KMS-11 (cell line): ENCODE results near the gene SLC5A2.

Source experiments
- H2AFZ ChIP-seq: fragments of 200-600 bp; sonication (generic); 2 replicates; pipeline ENCODE4 v1.6.1; 2016; ENCODE audit warnings: antibody characterized with exemption, mixed run types, low read depth
- H3K27ac ChIP-seq: fragments of 200-600 bp; sonication (generic); 2 replicates; pipeline ENCODE4 v1.6.1; 2016; ENCODE audit warnings: mild to moderate bottlenecking, mixed run types
- H3K27me3 ChIP-seq: fragments of 200-600 bp; sonication (generic); 2 replicates; pipeline ENCODE4 v1.6.1; 2017; ENCODE audit warnings: mild to moderate bottlenecking, low read depth, mixed run types, moderate library complexity; ENCODE audit not compliant: insufficient read depth
- H3K36me3 ChIP-seq: fragments of 200-600 bp; sonication (generic); 2 replicates; pipeline ENCODE4 v1.6.1; 2017; ENCODE audit warnings: mild to moderate bottlenecking, mixed run types; ENCODE audit not compliant: insufficient read depth
- H3K4me1 ChIP-seq: fragments of 200-600 bp; sonication (generic); 2 replicates; pipeline ENCODE4 v1.6.1; 2016; ENCODE audit warnings: mild to moderate bottlenecking, low read depth, mixed run types; ENCODE audit not compliant: poor library complexity, severe bottlenecking
- H3K4me2 ChIP-seq: fragments of 200-600 bp; sonication (generic); 2 replicates; pipeline ENCODE4 v1.7.0; 2016; ENCODE audit warnings: mild to moderate bottlenecking, mixed run types
- H3K4me3 ChIP-seq: fragments of 200-600 bp; sonication (generic); IDR thresholded peaks from 2 replicates; pipeline ENCODE4 v1.6.1; 2017; ENCODE audit warnings: low read depth, low read length, mixed read lengths; ENCODE audit not compliant: insufficient read depth
- H3K79me2 ChIP-seq: fragments of 200-600 bp; sonication (generic); 2 replicates; pipeline ENCODE4 v1.6.1; 2016; ENCODE audit warnings: low read depth, mixed run types; ENCODE audit not compliant: insufficient read depth
- H3K9ac ChIP-seq: fragments of 200-600 bp; sonication (generic); 2 replicates; pipeline ENCODE4 v1.6.1; 2016; ENCODE audit warnings: mild to moderate bottlenecking, mixed run types
- H4K20me1 ChIP-seq: fragments of 200-600 bp; sonication (generic); 2 replicates; pipeline ENCODE4 v1.6.1; 2016; ENCODE audit warnings: mild to moderate bottlenecking, mixed run types; ENCODE audit not compliant: insufficient read depth
- CTCF ChIP-seq: fragments of 200-600 bp; sonication (generic); conservative IDR thresholded peaks from 2 replicates; pipeline ENCODE4 v1.6.1; 2017; ENCODE audit warnings: low read depth, mild to moderate bottlenecking, antibody characterized with exemption, low read length, moderate library complexity, mixed read lengths

SLC5A2 gene

GRCh38 chr16:31456988-31457360, 25.9 kb upstream of the SLC5A2 start:
- TF ChIP-seq CTCF: no peak
- Histone ChIP-seq H3K4me3 (no peak overlapping the region), H3K9ac (no peak overlapping the region), H4K20me1 (no peaks in the 10 kb centered on the region), H3K36me3 (no peaks in the 10 kb centered on the region), H3K27ac (no peak overlapping the region; the same call in 1 of the 2 replicates), H2AFZ (no peak overlapping the region), H3K27me3 (no peaks in the 10 kb centered on the region), H3K4me2 (peak overlapping the region; percentile 86; the same call in 1 of the 2 replicates), H3K79me2 (peaks cover 40% of the 10 kb centered on the region), H3K4me1 (peaks cover 24% of the 10 kb centered on the region)

GRCh38 chr16:31458073-31458843, 24.7 kb upstream of the SLC5A2 start:
- peaks cover 24% of the 10 kb centered on the region for H3K4me1 ChIP-seq
- H3K9ac ChIP-seq: peak overlapping the region; percentile 90
- H3K4me2 ChIP-seq: peak overlapping the region; percentile 86
- no peaks in the 10 kb centered on the region for H3K36me3 ChIP-seq
- H2AFZ ChIP-seq: peak overlapping the region; percentile 45
- H4K20me1 ChIP-seq: no peaks in the 10 kb centered on the region
- TF ChIP-seq CTCF: no peak; the same call in 1 of the 2 replicates
- no peak overlapping the region for H3K4me3 ChIP-seq
- peaks cover 40% of the 10 kb centered on the region for H3K79me2 ChIP-seq
- no peaks in the 10 kb centered on the region for H3K27me3 ChIP-seq
- H3K27ac ChIP-seq: peak overlapping the region; percentile 90

GRCh38 chr16:31458844-31459686, 23.9 kb upstream of the SLC5A2 start, which contains the start of gene ARMC5:
TSS of gene ARMC5 (plus strand) at chr16:31459501. CDS start at chr16:31459525, 24 bp downstream.
- Histone ChIP-seq H3K4me1 (peaks cover 24% of the 10 kb centered on the region), H3K4me2 (peak within 1 kb of the TSS; percentile 86), H2AFZ (peak within 1 kb of the TSS; percentile 45), H4K20me1 (no peaks in the 10 kb centered on the region), H3K27ac (peak within 1 kb of the TSS; percentile 90), H3K79me2 (peaks cover 40% of the 10 kb centered on the region), H3K36me3 (no peaks in the 10 kb centered on the region), H3K4me3 (no peak within 1 kb of the TSS), H3K9ac (peak within 1 kb of the TSS; percentile 90), H3K27me3 (no peaks in the 10 kb centered on the region)
- TF ChIP-seq CTCF: peak; percentile 73

- TF ChIP-seq CTCF: no peak
- Histone ChIP-seq H3K4me2 (peak overlapping the region; percentile 85), H3K4me3 (no peak overlapping the region), H4K20me1 (no peaks in the 10 kb centered on the region), H3K4me1 (peaks cover 24% of the 10 kb centered on the region), H3K9ac (peak overlapping the region; percentile 90), H2AFZ (peak overlapping the region; percentile 45), H3K36me3 (no peaks in the 10 kb centered on the region), H3K27ac (peak overlapping the region; percentile 90), H3K79me2 (peaks cover 40% of the 10 kb centered on the region), H3K27me3 (no peaks in the 10 kb centered on the region)
These were observed 23.0 kb upstream of the SLC5A2 start for GRCh38 chr16:31459687-31460581.
